ENCODE results near the gene ENOPH1. TPM values are rescaled to one million over a fixed set of nuclear protein-coding genes. Genes with fewer than 3 reads are reported as not detected.

The ENOPH1 gene
- total and polyA plus RNA-seq, 2 of the 13 experiments (the other 11 are each of a cell fraction or from before 2014, with no cell fraction given): 15.5 to 64.3 TPM

GRCh38 chr4:82419451-82419850 lies 10.9 kb upstream of the ENOPH1 start:
- DNase-seq (ENCODE audit: low spot score) (no peak), ATAC-seq (no peak), FAIRE-seq (no peak)
- H3K9ac ChIP-seq (ENCODE audit: insufficient read depth, low read depth, low read length): no peak overlapping the region
- 48% methylated on average over 3 of the region's 3 CpGs for WGBS (ENCODE audit: low lambda C conversion rate)
- peaks cover 0 to 1% of the 10 kb centered on the region in 2 experiments; a peak in 1 of 5 replicates for H3K36me3 ChIP-seq (replicated peaks in 1 of 2; ENCODE audit: control insufficient read depth in 1 of 2, insufficient read depth in 2 of 2, low read length in 2 of 2)
- no peaks in the 10 kb centered on the region for H3K27me3 ChIP-seq (ENCODE audit: control insufficient read depth in 1 of 2, insufficient read depth in 2 of 2, low read length in 2 of 2)
- H2AFZ ChIP-seq (ENCODE audit: low read length): no peak overlapping the region
- no peak overlapping the region for H3K4me3 ChIP-seq (replicated peaks in 1 of 3; ENCODE audit: insufficient read depth in 1 of 3, low read depth in 2 of 3, low read length in 3 of 3)
- intact Hi-C loops (cut with micrococcal nuclease; ENCODE audit: unreplicated experiment): no loop called here
- H3K79me2 ChIP-seq (ENCODE audit: insufficient read depth, low read length): no peaks in the 10 kb centered on the region
- in situ Hi-C loops (cut with HindIII; ENCODE audit: extremely low pct_ligation_motif_present, low pct_unique_long_range_greater_than_20kb): loop anchor here (5.0 kb wide), 1 partner anchor 42 kb away; no protein-coding TSS in a partner anchor
- no peaks in the 10 kb centered on the region for H3K9me3 ChIP-seq (ENCODE audit: low read length)
- no peak overlapping the region for H3K27ac ChIP-seq (ENCODE audit: extremely low read length, insufficient read depth, low read length)
- H3K4me2 ChIP-seq (ENCODE audit: low read depth, low read length): no peak overlapping the region
- ChIA-PET POLR2A (interaction anchor here (1.3 kb wide), 1 partner anchor 10 kb away, joined by 5 read pairs; no protein-coding TSS in a partner anchor), CTCF (ENCODE audit: low intra/inter-chr PET ratio, low total read pairs) (no interaction called here)
- no peak for TF ChIP-seq THAP11 (CRISPR knock-in tag; IDR thresholded peaks at IDR 0.05)
- no peak for TF ChIP-seq POLR2A (IDR thresholded peaks at IDR 0.05; ENCODE audit: insufficient read depth in 1 of 2, low read depth in 2 of 2, low read length in 2 of 2)
- TF ChIP-seq, protein P1, sequence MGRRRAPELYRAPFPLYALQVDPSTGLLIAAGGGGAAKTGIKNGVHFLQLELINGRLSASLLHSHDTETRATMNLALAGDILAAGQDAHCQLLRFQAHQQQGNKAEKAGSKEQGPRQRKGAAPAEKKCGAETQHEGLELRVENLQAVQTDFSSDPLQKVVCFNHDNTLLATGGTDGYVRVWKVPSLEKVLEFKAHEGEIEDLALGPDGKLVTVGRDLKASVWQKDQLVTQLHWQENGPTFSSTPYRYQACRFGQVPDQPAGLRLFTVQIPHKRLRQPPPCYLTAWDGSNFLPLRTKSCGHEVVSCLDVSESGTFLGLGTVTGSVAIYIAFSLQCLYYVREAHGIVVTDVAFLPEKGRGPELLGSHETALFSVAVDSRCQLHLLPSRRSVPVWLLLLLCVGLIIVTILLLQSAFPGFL (CRISPR knock-in tag; IDR thresholded peaks at IDR 0.05): no peak
- no peak for TF ChIP-seq NFKBIZ (CRISPR knock-in tag; IDR thresholded peaks at IDR 0.05)
- no peak for TF ChIP-seq ZBTB38 (CRISPR knock-in tag; IDR thresholded peaks at IDR 0.05)
- TF ChIP-seq RELA (CRISPR knock-in tag; IDR thresholded peaks at IDR 0.05): no peak
- no peak for TF ChIP-seq ZNF382 (CRISPR knock-in tag; IDR thresholded peaks at IDR 0.05; ENCODE audit: borderline replicate concordance)
- TF ChIP-seq, protein P2, sequence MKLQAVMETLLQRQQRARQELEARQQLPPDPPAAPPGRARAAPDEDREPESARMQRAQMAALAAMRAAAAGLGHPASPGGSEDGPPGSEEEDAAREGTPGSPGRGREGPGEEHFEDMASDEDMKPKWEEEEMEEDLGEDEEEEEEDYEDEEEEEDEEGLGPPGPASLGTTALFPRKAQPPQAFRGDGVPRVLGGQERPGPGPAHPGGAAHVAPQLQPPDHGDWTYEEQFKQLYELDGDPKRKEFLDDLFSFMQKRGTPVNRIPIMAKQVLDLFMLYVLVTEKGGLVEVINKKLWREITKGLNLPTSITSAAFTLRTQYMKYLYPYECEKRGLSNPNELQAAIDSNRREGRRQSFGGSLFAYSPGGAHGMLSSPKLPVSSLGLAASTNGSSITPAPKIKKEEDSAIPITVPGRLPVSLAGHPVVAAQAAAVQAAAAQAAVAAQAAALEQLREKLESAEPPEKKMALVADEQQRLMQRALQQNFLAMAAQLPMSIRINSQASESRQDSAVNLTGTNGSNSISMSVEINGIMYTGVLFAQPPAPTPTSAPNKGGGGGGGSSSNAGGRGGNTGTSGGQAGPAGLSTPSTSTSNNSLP (IDR thresholded peaks at IDR 0.05; ENCODE audit: low read depth, low read length): no peak
- no peak for TF ChIP-seq CHD4 (IDR thresholded peaks at IDR 0.05; ENCODE audit: borderline replicate concordance, low read length)
- no peak for TF ChIP-seq AHR (CRISPR knock-in tag; IDR thresholded peaks at IDR 0.05)
- no peak for TF ChIP-seq NCOA5 (CRISPR knock-in tag; IDR thresholded peaks at IDR 0.05)
- TF ChIP-seq ZNF589 (CRISPR knock-in tag; conservative IDR thresholded peaks at IDR 0.05): no peak
- no peak for TF ChIP-seq CREM (IDR thresholded peaks at IDR 0.05)
- TF ChIP-seq CREM (CRISPR knock-in tag; IDR thresholded peaks at IDR 0.05): no peak
- TF ChIP-seq SRSF4 (IDR thresholded peaks at IDR 0.05; ENCODE audit: low read depth, low read length, poor library complexity, severe bottlenecking): no peak
- TF ChIP-seq KLF15 (CRISPR knock-in tag; IDR thresholded peaks at IDR 0.05; ENCODE audit: borderline replicate concordance): no peak
- H4K20me1 ChIP-seq (ENCODE audit: insufficient read depth, low read length): peaks cover 19% of the 10 kb centered on the region
- H3K4me1 ChIP-seq (ENCODE audit: insufficient read depth, low read length): peaks cover 17% of the 10 kb centered on the region; the same call in 1 of the 2 replicates
- no TSS peak for BruUV-seq (replicated peaks)
